ENCODE data around the gene FAM217B.

Gene FAM217B

DNA sequence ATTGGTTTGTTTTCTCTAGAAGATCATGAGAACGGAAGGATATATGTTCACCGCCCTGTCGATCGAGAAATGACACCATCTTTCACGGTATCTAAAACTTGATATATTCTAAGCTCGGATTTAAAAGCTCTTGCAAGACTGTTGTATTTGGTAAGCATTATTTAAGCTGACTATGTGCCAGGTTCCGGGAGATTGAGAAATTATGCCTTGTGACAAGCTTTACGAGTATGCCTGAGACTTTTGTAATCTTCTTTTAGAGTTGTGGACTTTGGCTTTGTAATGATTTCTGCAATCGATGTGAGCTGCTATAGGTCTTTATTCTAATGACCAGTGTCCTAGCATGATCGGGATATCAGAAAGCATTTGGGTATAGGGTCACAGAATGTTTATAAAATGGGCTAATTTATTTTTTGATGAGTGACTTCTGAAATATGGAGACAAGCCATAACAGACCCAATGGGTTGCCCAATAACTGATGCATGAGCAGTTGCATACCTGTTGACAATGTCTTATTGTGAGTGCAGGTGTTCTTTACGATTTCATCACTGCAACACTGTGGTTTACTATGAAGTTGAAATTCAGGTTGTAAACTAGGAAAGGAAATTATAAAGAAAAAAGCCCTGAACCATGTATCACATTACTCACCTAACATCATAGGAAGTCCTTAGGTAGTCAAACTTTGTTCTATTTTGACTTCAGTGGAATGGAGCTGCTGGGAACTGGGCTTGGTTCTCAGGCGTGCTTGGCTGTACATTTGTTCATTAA, 32.0 kb downstream of the FAM217B start:
- TF ChIP-seq POLR2AphosphoS5 (IDR thresholded peaks at IDR 0.05; ENCODE audit: low read depth) (no peak), SPI1 (IDR thresholded peaks at IDR 0.05; ENCODE audit: borderline replicate concordance, low read depth) (no peak), GABPA (IDR thresholded peaks at IDR 0.05; ENCODE audit: low read depth) (no peak)
- TF ChIP-seq, protein P1, sequence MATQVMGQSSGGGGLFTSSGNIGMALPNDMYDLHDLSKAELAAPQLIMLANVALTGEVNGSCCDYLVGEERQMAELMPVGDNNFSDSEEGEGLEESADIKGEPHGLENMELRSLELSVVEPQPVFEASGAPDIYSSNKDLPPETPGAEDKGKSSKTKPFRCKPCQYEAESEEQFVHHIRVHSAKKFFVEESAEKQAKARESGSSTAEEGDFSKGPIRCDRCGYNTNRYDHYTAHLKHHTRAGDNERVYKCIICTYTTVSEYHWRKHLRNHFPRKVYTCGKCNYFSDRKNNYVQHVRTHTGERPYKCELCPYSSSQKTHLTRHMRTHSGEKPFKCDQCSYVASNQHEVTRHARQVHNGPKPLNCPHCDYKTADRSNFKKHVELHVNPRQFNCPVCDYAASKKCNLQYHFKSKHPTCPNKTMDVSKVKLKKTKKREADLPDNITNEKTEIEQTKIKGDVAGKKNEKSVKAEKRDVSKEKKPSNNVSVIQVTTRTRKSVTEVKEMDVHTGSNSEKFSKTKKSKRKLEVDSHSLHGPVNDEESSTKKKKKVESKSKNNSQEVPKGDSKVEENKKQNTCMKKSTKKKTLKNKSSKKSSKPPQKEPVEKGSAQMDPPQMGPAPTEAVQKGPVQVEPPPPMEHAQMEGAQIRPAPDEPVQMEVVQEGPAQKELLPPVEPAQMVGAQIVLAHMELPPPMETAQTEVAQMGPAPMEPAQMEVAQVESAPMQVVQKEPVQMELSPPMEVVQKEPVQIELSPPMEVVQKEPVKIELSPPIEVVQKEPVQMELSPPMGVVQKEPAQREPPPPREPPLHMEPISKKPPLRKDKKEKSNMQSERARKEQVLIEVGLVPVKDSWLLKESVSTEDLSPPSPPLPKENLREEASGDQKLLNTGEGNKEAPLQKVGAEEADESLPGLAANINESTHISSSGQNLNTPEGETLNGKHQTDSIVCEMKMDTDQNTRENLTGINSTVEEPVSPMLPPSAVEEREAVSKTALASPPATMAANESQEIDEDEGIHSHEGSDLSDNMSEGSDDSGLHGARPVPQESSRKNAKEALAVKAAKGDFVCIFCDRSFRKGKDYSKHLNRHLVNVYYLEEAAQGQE (IDR thresholded peaks at IDR 0.05; ENCODE audit: insufficient replicate concordance, low read depth) = no peak
- TF ChIP-seq, protein P2, sequence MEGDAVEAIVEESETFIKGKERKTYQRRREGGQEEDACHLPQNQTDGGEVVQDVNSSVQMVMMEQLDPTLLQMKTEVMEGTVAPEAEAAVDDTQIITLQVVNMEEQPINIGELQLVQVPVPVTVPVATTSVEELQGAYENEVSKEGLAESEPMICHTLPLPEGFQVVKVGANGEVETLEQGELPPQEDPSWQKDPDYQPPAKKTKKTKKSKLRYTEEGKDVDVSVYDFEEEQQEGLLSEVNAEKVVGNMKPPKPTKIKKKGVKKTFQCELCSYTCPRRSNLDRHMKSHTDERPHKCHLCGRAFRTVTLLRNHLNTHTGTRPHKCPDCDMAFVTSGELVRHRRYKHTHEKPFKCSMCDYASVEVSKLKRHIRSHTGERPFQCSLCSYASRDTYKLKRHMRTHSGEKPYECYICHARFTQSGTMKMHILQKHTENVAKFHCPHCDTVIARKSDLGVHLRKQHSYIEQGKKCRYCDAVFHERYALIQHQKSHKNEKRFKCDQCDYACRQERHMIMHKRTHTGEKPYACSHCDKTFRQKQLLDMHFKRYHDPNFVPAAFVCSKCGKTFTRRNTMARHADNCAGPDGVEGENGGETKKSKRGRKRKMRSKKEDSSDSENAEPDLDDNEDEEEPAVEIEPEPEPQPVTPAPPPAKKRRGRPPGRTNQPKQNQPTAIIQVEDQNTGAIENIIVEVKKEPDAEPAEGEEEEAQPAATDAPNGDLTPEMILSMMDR (IDR thresholded peaks at IDR 0.05; ENCODE audit: insufficient read depth, low read length) = no peak
- Histone ChIP-seq H3K27ac (replicated peaks) (0 out of 2 replicates have a peak overlapping the region, but pooled peaks have one; percentile 31), H3K27me3 (ENCODE audit: insufficient read depth, poor library complexity, severe bottlenecking) (no peaks in the 10 kb centered on the region), H3K4me3 (replicated peaks; ENCODE audit: insufficient read depth, low read length) (no peak overlapping the region)
- peak in 1 of 2 experiments; percentile 25 for DNase-seq (ENCODE audit: low read depth in 1 of 2, low spot score in 1 of 2)

DNA sequence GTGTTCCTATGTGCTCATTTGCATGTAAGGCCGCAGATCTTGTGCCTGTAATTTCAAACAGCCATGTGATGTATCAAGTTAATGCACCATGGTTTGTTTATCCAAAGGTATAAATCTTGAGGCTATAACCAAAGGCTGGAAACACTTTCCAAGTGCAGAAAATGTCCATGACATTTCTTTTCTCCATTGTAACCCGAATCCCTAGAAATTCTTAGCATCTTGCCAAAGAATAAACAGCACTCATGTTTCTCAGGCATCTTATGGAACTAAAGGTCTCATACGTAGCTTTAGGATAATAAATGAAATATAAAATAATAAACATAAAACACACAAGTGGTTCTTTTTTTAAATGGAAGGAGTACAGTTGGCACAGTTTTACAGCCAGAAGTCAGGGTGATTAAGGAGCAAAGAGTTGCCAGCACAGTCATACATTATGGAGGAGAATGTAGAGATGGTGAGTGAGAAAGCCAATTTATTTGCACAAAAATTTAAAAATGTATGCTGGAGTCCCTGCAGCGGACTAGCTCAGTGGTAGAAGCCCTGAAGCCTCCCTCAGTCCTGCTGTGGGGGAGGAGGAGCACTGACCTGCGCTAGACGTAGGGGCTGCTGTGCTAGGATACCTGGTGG, 36.1 kb downstream of the FAM217B start:
- H3K27me3 ChIP-seq (ENCODE audit: insufficient read depth, poor library complexity, severe bottlenecking) = no peaks in the 10 kb centered on the region
- no peak overlapping the region for H3K4me3 ChIP-seq (replicated peaks; ENCODE audit: insufficient read depth, low read length)
- no peak overlapping the region for H3K27ac ChIP-seq (replicated peaks)
- DNase-seq (ENCODE audit: low read depth in 1 of 2, low spot score in 1 of 2) = no peak
- TF ChIP-seq, protein P1 (IDR thresholded peaks at IDR 0.05; ENCODE audit: insufficient replicate concordance, low read depth) = no peak
- TF ChIP-seq SPI1 (IDR thresholded peaks at IDR 0.05; ENCODE audit: borderline replicate concordance, low read depth) = no peak
- no peak for TF ChIP-seq POLR2AphosphoS5 (IDR thresholded peaks at IDR 0.05; ENCODE audit: low read depth)

DNA sequence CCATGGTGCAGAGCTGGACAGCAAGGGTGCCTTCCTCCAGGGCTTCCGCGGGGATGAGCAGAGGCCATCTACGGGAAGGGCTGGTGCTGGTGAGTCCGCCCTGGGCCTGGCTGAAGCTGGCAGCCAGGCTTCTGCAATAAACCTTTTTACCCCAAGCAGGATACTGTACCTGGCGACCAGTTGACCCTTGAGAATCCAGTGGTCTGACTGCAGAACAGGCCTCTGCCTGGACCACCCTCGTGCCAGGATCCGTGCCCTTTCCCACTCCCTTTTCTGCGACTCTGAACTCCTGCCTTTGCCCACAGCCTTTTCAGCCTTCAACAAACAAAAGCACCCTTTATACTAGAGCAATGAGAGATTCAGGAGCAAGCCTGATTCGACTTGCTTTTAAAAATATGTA, 36.9 kb downstream of the FAM217B start:
- no peak overlapping the region for H3K27ac ChIP-seq (replicated peaks)
- no peak overlapping the region for H3K4me3 ChIP-seq (replicated peaks; ENCODE audit: insufficient read depth, low read length)
- DNase-seq (ENCODE audit: low read depth in 1 of 2, low spot score in 1 of 2) = no peak
- H3K27me3 ChIP-seq (ENCODE audit: insufficient read depth, poor library complexity, severe bottlenecking) = no peaks in the 10 kb centered on the region
- TF ChIP-seq, protein P2 (IDR thresholded peaks at IDR 0.05; ENCODE audit: insufficient read depth, low read length) = no peak

DNA sequence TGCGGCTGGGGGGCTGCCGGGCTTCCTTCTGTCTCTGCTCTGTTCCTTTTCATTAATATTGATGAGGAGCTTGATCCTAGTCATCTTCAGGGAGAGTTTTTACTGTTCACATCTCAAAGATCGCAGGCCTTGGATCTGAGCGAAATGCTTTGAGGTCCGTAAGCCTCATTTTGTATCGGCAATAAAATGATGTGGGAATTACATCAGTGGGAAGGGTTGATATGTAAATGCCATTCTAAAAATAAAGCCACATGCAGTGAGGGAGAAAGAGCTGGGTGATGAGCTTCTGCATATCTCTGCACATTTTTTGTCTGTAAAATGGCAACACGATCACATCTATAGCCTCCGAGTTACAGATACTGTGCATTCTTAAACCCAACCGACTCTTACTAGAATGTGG, 42.9 kb downstream of the FAM217B start:
- no peak overlapping the region for H3K4me3 ChIP-seq (replicated peaks; ENCODE audit: insufficient read depth, low read length)
- H3K27ac ChIP-seq (replicated peaks) = no peak overlapping the region
- DNase-seq (ENCODE audit: low read depth in 1 of 2, low spot score in 1 of 2) = no peak
- TF ChIP-seq GABPA (IDR thresholded peaks at IDR 0.05; ENCODE audit: low read depth) (no peak), POLR2AphosphoS5 (IDR thresholded peaks at IDR 0.05; ENCODE audit: low read depth) (no peak), SPI1 (IDR thresholded peaks at IDR 0.05; ENCODE audit: borderline replicate concordance, low read depth) (no peak)
- TF ChIP-seq, protein P2 (IDR thresholded peaks at IDR 0.05; ENCODE audit: insufficient read depth, low read length) = no peak
- TF ChIP-seq, protein P1 (IDR thresholded peaks at IDR 0.05; ENCODE audit: insufficient replicate concordance, low read depth) = no peak
- H3K27me3 ChIP-seq (ENCODE audit: insufficient read depth, poor library complexity, severe bottlenecking) = no peaks in the 10 kb centered on the region

All from HL-60 (cell line).